ENCODE measurements around the gene DDX60.
"Not testable (repeated sequence)": the region's sequence is repeated elsewhere in the genome, so short reads cannot be mapped to it uniquely, and the experiment has no call there.

DDX60 gene

GRCh38 chr4:168291242-168291641, 27.3 kb downstream of the DDX60 start:
- DNase-seq (ENCODE audit: low read depth in 3 of 3): no peak

- not testable (repeated sequence) for DNase-seq (ENCODE audit: low read depth in 3 of 3)
These were observed 32.7 kb downstream of the DDX60 start for GRCh38 chr4:168285850-168286249.

- no peak for DNase-seq (ENCODE audit: low read depth in 3 of 3)
These were observed 39.0 kb downstream of the DDX60 start for GRCh38 chr4:168279556-168279955.

GRCh38 chr4:168275836-168276235, 42.7 kb downstream of the DDX60 start:
- DNase-seq (ENCODE audit: low read depth in 3 of 3): no peak

GRCh38 chr4:168274871-168275270, 43.7 kb downstream of the DDX60 start:
- DNase-seq (ENCODE audit: low read depth in 3 of 3): no peak

GRCh38 chr4:168273838-168274237, 44.7 kb downstream of the DDX60 start:
- no peak for DNase-seq (ENCODE audit: low read depth in 3 of 3)

- DNase-seq (ENCODE audit: low read depth in 3 of 3): no peak
These were observed 46.1 kb downstream of the DDX60 start for GRCh38 chr4:168272488-168272887.

GRCh38 chr4:168269896-168270295, 48.7 kb downstream of the DDX60 start:
- DNase-seq (ENCODE audit: low read depth in 3 of 3): no peak

GRCh38 chr4:168265327-168265726, 53.2 kb downstream of the DDX60 start:
- DNase-seq (ENCODE audit: low read depth in 3 of 3): no peak

- no peak for DNase-seq (ENCODE audit: low read depth in 3 of 3)
These were observed 53.6 kb downstream of the DDX60 start for GRCh38 chr4:168264903-168265302.

GRCh38 chr4:168263039-168263438, 55.5 kb downstream of the DDX60 start:
- no peak for DNase-seq (ENCODE audit: low read depth in 3 of 3)

- no peak for DNase-seq (ENCODE audit: low read depth in 3 of 3)
These were observed 59.5 kb downstream of the DDX60 start for GRCh38 chr4:168259096-168259495.

GRCh38 chr4:168257768-168258167, 60.8 kb downstream of the DDX60 start:
- DNase-seq (ENCODE audit: low read depth in 3 of 3): no peak

GRCh38 chr4:168248176-168248710, 70.3 kb downstream of the DDX60 start:
- no peak for DNase-seq (ENCODE audit: low read depth in 3 of 3)

GRCh38 chr4:168247603-168248002, 70.9 kb downstream of the DDX60 start:
- DNase-seq (ENCODE audit: low read depth in 3 of 3): no peak

- DNase-seq (ENCODE audit: low read depth in 3 of 3): no peak
These were observed 76.6 kb downstream of the DDX60 start for GRCh38 chr4:168241953-168242352.

- DNase-seq (ENCODE audit: low read depth in 3 of 3): no peak
These were observed 77.7 kb downstream of the DDX60 start for GRCh38 chr4:168240821-168241220.

- DNase-seq (ENCODE audit: low read depth in 3 of 3): no peak
These were observed 97.3 kb downstream of the DDX60 start for GRCh38 chr4:168221301-168221700.

- DNase-seq (ENCODE audit: low read depth in 3 of 3): no peak
These were observed 97.7 kb downstream of the DDX60 start for GRCh38 chr4:168220893-168221292.

GRCh38 chr4:168218645-168219044, 99.9 kb downstream of the DDX60 start:
- DNase-seq (ENCODE audit: low read depth in 3 of 3): no peak

- DNase-seq (ENCODE audit: low read depth in 3 of 3): not testable (repeated sequence)
These were observed 105.0 kb downstream of the DDX60 start for GRCh38 chr4:168213511-168213910.

GRCh38 chr4:168212656-168213055, 105.9 kb downstream of the DDX60 start:
- no peak for DNase-seq (ENCODE audit: low read depth in 3 of 3)

- no peak for DNase-seq (ENCODE audit: low read depth in 3 of 3)
These were observed 109.5 kb downstream of the DDX60 start for GRCh38 chr4:168208957-168209614.
